Spinal cord (tissue), 10 donors: ENCODE data around the gene SECTM1. TPM values are rescaled to one million over a fixed set of nuclear protein-coding genes. Genes with fewer than 3 reads are reported as not detected.

Experiments
- DNase-seq, 6 donors: peaks; one replicate each; pipeline versions ENCODE4 v3.0.0 to v3.0.0-alpha.2; 2013 to 2015; ENCODE audit warnings: low spot score in 6 of 6, low read depth in 4 of 6
- H3K27ac ChIP-seq: one replicate; pipeline ENCODE4 v1.5.1; 2013; ENCODE audit warnings: low read depth, low read length, control low read depth
- H3K27me3 ChIP-seq: one replicate; pipeline ENCODE4 v1.6.1; 2013; ENCODE audit warnings: low read length; ENCODE audit not compliant: control insufficient read depth, insufficient read depth
- H3K36me3 ChIP-seq: one replicate; pipeline ENCODE4 v1.6.1; 2013; ENCODE audit warnings: low read length; ENCODE audit not compliant: control insufficient read depth, insufficient read depth
- H3K4me1 ChIP-seq: one replicate; pipeline ENCODE4 v1.6.1; 2013; ENCODE audit warnings: low read length; ENCODE audit not compliant: control insufficient read depth, insufficient read depth
- H3K4me3 ChIP-seq: one replicate; pipeline ENCODE4 v1.5.1; 2013; ENCODE audit warnings: low read depth, low read length, control low read depth
- H3K9me3 ChIP-seq: one replicate; pipeline ENCODE4 v1.6.1; 2013; ENCODE audit warnings: low read length; ENCODE audit not compliant: control insufficient read depth, insufficient read depth
- WGBS: methylation state at CpG from one replicate; pipeline ENCODE4 v1.1.5; 2013; ENCODE audit warnings: missing lambda C conversion rate; ENCODE audit not compliant: insufficient coverage; 5-methylcytosine and 5-hydroxymethylcytosine counted together
- polyA plus RNA-seq, 2 donors: library from polyadenylated mRNA; unstranded; fragments of 120-200 nt; gene quantifications; one replicate each; pipeline ENCODE4 v1.2.1, GENCODE V29; 2013; ENCODE audit not compliant: insufficient read length in 2 of 2
- total RNA-seq, 2 donors: library from RNA; depleted of rRNA in 1 of 2; stranded (reverse); fragments of 120-200 nt in 1 of 2; fragments of >200 nt in 1 of 2; gene quantifications; one replicate each; pipeline versions ENCODE4 v1.2.3 to v1.2.4, GENCODE V29; 2013 to 2014
- donor health status: healthy.

SECTM1 gene
- total and polyA plus RNA-seq, 4 donors = 1.9 to 7.4 (median 3.0) TPM

- H3K4me3 ChIP-seq = peak overlapping the region; percentile 72
- no peaks in the 10 kb centered on the region for H3K9me3 ChIP-seq
- no peaks in the 10 kb centered on the region for H3K27me3 ChIP-seq
- peak overlapping the region; percentile 95 for H3K27ac ChIP-seq
- WGBS = under 1% methylated on average over 35 of the region's 57 CpGs
- peaks cover 51% of the 10 kb centered on the region for H3K36me3 ChIP-seq
- peak in 2 of 6 donors; percentile 11 to 28 for DNase-seq
- peaks cover 65% of the 10 kb centered on the region for H3K4me1 ChIP-seq
Measured at GRCh38 chr17:82272495-82273326, 60.9 kb downstream of the SECTM1 start.

GRCh38 chr17:82271401-82271800 lies 62.2 kb downstream of the SECTM1 start:
- H3K27ac ChIP-seq = no peak overlapping the region
- 83% methylated on average over 4 of the region's 6 CpGs for WGBS

More at GRCh38 chr17:82271401-82271800, 62.2 kb downstream of the SECTM1 start:
- H3K36me3 ChIP-seq = peaks cover 61% of the 10 kb centered on the region
- no peak for DNase-seq
- no peaks in the 10 kb centered on the region for H3K9me3 ChIP-seq
- H3K4me3 ChIP-seq = no peak overlapping the region
- peaks cover 71% of the 10 kb centered on the region for H3K4me1 ChIP-seq
- H3K27me3 ChIP-seq = no peaks in the 10 kb centered on the region

Other genes starting within 250 kb of the SECTM1 start
- 10 to 100 TPM; 57.7 to 58.3 TPM for gene FASN, start 235.5 kb downstream of the SECTM1 start, total RNA-seq
- gene FASN, start 235.5 kb downstream of the SECTM1 start, polyA plus RNA-seq = 100 to 1,000 TPM; 163 to 184 TPM
- gene CCDC57, start 120.9 kb downstream of the SECTM1 start, total RNA-seq = 10 to 100 TPM; 15.3 to 28.5 TPM
- gene CCDC57, start 120.9 kb downstream of the SECTM1 start, polyA plus RNA-seq = 10 to 100 TPM; 50.8 to 85.3 TPM
- 10 to 100 TPM; 19.0 to 22.8 TPM for gene SLC16A3, start 104.7 kb downstream of the SECTM1 start, total RNA-seq
- gene SLC16A3, start 104.7 kb downstream of the SECTM1 start, polyA plus RNA-seq = 10 to 100 TPM; 14.1 to 19.1 TPM
- gene CSNK1D, start 60.1 kb downstream of the SECTM1 start, total RNA-seq = 10 to 100 TPM; 35.2 to 51.1 TPM
- gene CSNK1D, start 60.1 kb downstream of the SECTM1 start, polyA plus RNA-seq = 100 to 1,000 TPM; 127 to 144 TPM
- gene CD7, start 16.2 kb downstream of the SECTM1 start, total RNA-seq = under 1 TPM in 1 of 2 donors, not detected in 1; 0.33 TPM
- under 1 TPM; 0.41 to 0.42 TPM for gene CD7, start 16.2 kb downstream of the SECTM1 start, polyA plus RNA-seq
- not detected for gene TEX19, start 25.5 kb upstream of the SECTM1 start, total RNA-seq
- gene TEX19, start 25.5 kb upstream of the SECTM1 start, polyA plus RNA-seq = not detected
- gene UTS2R, start 38.0 kb upstream of the SECTM1 start, total RNA-seq = under 1 TPM in 1 of 2 donors, not detected in 1; 0.11 TPM
- under 1 TPM; 0.19 to 0.32 TPM for gene UTS2R, start 38.0 kb upstream of the SECTM1 start, polyA plus RNA-seq
- gene HEXD, start 84.6 kb upstream of the SECTM1 start, total RNA-seq = 10 to 100 TPM; 15.0 to 20.6 TPM
- gene HEXD, start 84.6 kb upstream of the SECTM1 start, polyA plus RNA-seq = 10 to 100 TPM; 33.7 to 50.7 TPM
- 10 to 100 TPM; 12.5 to 27.2 TPM for gene OGFOD3, start 84.8 kb upstream of the SECTM1 start, total RNA-seq
- 10 to 100 TPM; 27.2 to 31.1 TPM for gene OGFOD3, start 84.8 kb upstream of the SECTM1 start, polyA plus RNA-seq
- gene CYBC1, start 117.0 kb upstream of the SECTM1 start, total RNA-seq = 10 to 100 TPM; 30.3 to 53.8 TPM
- gene CYBC1, start 117.0 kb upstream of the SECTM1 start, polyA plus RNA-seq = 10 to 100 TPM; 66.8 to 83.0 TPM
- 10 to 100 TPM; 31.1 to 50.2 TPM for gene NARF, start 125.0 kb upstream of the SECTM1 start, total RNA-seq
- gene NARF, start 125.0 kb upstream of the SECTM1 start, polyA plus RNA-seq = 100 to 1,000 TPM; 102 to 124 TPM
- 10 to 100 TPM; 26.8 to 42.6 TPM for gene FOXK2, start 186.0 kb upstream of the SECTM1 start, total RNA-seq
- 10 to 100 TPM; 50.3 to 57.1 TPM for gene FOXK2, start 186.0 kb upstream of the SECTM1 start, polyA plus RNA-seq